ENCODE results near the gene CR1L.
"Not testable (repeated sequence)": the region's sequence is repeated elsewhere in the genome, so short reads cannot be mapped to it uniquely, and the experiment has no call there.

- TF ChIP-seq PPARA (CRISPR knock-in tag; IDR thresholded peaks at IDR 0.05; ENCODE audit: borderline replicate concordance); OSR1 (CRISPR knock-in tag; IDR thresholded peaks at IDR 0.05); ESRRG (CRISPR knock-in tag; IDR thresholded peaks at IDR 0.05); ZNF565 (CRISPR knock-in tag; conservative IDR thresholded peaks at IDR 0.05; ENCODE audit: low read depth); GLIS3 (CRISPR knock-in tag; IDR thresholded peaks at IDR 0.05); ZFP3 (CRISPR knock-in tag; IDR thresholded peaks at IDR 0.05); PATZ1 (CRISPR knock-in tag; IDR thresholded peaks at IDR 0.05; ENCODE audit: borderline replicate concordance); ARNTL (CRISPR knock-in tag; IDR thresholded peaks at IDR 0.05; ENCODE audit: borderline replicate concordance, low read depth); CSDC2 (CRISPR knock-in tag; IDR thresholded peaks at IDR 0.05); BACH2 (CRISPR knock-in tag; IDR thresholded peaks at IDR 0.05; ENCODE audit: borderline replicate concordance); TCF4 (CRISPR knock-in tag; IDR thresholded peaks at IDR 0.05; ENCODE audit: borderline replicate concordance); ZFP30 (CRISPR knock-in tag; IDR thresholded peaks at IDR 0.05); POU6F1 (CRISPR knock-in tag; IDR thresholded peaks at IDR 0.05; ENCODE audit: borderline replicate concordance, low read depth): not testable (repeated sequence)
Measured at GRCh38 chr1:207751463-207751789, 106.5 kb downstream of the CR1L start.

Measured in SK-N-SH treated with all-trans-retinoic acid at 6 μM for 48 hours (cell line).